GM19025 (cell line): ENCODE data around the gene BCR.

Experiments
- ATAC-seq: cut with Tn5 transposase; IDR thresholded peaks from one replicate; pipeline ENCODE4 v1.9.1; 2021; ENCODE audit warnings: mild to moderate bottlenecking, low read depth, moderate library complexity; ENCODE audit not compliant: unreplicated experiment

The BCR gene

DNA sequence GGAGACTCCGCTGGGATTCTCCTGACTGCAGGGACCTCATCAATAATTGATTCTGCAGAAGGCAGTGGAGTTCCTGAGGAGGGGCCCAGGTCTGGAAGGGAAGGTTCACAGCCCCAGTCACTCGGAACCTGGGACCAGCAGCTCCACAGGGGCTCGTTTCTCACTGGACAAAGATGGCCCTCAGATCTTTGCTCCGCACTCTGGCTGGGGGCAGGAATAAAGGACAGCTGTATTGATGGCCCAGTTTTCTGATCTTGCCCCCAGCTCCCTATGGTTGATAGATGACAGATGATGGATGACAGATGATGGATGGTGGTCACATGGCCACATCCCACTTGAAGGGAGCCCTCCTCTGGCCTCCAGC lies 11.3 kb upstream of the BCR start:
- ATAC-seq = no peak

DNA sequence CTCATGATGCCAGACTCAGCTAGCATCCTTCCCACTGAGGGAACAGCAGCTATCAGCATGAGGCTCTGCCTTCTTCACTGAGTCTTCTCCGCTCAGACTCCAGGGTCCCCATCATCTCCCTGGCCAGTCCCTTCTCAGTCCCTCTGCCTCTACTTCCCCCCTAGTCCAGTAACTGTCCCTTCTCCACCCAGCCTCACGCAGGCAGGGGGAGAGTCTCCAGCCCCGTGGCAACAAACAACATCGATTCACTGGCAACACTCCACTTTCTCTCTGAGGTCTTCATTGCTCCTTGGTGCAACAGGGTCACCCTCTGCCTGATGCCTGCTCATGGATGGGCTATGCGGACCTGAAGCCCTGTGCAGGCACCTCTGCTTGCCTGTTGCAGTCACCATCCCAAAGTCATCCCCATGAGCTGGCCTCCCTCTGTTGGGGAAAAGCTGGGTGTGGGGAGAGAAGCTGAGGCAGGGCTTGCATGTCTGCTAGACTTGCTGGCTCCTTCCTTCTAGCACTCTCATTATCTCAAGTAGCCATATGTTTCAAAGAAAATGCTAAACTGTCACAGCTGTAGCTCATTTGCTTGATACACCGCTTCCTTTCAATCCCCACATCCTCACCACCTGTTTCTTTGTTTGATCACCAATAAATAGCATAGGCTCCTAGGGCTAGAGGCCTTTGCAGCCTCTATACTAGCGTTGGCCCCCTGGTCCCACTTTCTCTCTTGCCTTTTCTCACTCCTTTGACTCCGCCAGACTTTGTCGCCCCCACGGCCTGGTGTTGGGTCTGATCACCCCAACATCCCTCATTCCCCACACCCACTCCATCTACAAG lies 4.3 kb upstream of the BCR start:
- no peak for ATAC-seq

DNA sequence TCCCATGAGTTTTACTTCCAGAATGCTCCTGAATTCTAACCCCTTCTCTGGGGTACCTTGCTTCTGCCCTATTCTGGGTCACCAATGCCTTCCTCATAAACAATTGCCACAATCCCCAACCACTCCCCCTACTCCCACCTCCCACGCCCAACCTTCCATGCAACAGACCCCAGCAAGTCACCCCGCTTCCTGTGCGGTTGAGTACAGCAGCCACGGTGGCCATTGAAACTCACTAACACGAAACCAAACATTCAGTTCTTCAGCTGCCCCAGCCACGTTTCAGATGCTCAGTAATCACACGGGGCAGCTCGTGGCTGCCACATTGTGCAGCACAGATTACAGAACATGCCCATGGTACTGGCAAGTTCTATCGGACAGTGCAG lies 3.7 kb upstream of the BCR start:
- ATAC-seq = no peak

DNA sequence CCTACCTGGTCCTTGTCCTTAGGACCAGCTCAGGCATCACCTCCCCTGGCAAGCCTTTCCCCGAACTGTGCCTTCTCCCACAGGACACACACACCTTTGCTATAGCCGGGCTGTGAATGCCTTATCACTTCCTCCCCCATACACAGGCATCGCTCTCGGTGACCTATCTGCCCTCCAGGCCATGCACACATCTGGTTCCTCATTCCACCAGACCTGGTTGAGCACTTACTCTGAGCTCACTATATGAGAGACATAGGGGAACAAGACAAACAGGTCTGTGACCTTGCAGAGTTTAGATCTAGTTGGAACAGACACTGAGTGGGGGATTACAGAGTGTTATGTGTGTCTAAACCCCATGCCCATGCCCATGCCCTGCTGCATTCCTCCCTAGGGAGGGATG lies 3.1 kb upstream of the BCR start:
- no peak for ATAC-seq

DNA sequence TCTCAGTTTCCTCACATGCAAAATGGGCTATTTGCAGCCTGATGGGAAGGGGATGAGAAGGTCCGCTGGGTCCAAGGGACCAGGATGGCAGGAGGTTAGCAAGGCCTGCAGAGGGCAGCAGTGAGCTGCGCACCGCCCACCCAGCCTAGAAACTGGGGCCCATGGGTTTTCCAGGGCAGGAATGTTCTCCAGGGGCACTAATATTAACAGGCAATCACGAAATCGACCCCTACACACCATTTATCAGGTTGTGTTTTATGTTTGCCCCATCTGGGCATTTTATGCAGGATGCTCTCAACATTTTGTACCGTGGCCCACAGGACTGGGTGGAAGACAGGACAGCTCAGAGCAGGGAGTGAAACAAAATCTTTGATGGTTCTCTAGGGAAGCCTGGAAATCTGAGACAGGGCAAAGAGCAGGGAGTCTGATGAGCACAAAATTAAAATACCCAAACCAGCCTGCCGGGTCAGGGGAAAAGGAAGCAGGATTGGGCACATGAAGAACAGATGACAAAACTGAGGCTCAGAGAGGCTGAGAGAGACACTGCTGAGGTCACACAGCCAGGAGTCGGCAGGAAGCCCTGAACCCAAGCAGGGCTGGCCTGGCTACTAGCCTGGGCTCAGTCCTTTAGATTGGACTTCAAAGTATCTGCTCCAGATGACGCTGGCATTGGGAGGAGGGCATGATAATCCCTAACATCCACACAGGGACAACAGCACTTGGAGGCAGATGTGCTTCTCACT lies 1.6 kb upstream of the BCR start:
- no peak for ATAC-seq

DNA sequence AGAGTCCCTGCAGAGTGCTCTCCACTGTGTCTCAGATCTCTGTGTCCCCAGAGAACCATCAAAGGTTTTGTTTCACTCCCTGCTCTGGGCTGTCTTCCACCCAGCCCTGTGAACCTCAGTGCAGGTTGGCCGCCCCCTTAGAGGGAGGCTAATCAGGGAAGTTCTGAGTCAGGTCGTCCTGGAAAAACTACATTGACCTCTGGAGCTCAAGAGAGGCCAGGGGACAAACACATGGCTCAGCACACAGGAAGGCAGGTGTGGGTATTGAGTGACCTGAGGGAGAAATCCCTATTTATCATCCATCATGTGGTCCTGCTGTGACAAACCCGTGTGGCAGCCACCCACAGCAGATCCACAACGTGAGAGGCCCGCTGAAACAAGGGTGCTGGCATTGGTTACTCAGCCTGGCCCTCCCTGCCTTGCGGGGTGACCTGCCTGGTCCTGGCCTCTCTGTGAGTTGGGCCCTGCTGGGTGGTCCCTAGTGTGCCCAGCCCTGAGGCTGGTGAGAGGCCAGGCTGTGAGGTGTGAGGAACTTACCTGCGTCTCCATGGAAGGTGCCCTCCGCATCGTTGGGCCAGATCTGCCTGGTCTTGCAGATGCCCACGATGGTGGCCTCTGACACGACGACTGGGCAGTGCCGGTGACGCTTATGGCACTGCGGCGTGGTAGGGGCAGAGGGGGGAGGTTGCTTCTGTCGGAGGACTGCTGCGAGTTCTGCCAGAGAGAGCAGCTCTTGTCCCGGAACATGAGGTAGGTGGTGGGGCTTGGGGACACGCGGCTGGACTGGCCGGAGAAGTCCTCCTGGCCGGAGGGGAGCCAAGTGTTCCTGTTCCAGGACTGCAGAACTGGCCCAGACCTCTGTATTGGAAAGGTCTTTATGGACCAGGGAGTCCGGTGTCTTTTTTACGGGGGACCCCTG lies 669 bp upstream of the BCR start:
- no peak for ATAC-seq

DNA sequence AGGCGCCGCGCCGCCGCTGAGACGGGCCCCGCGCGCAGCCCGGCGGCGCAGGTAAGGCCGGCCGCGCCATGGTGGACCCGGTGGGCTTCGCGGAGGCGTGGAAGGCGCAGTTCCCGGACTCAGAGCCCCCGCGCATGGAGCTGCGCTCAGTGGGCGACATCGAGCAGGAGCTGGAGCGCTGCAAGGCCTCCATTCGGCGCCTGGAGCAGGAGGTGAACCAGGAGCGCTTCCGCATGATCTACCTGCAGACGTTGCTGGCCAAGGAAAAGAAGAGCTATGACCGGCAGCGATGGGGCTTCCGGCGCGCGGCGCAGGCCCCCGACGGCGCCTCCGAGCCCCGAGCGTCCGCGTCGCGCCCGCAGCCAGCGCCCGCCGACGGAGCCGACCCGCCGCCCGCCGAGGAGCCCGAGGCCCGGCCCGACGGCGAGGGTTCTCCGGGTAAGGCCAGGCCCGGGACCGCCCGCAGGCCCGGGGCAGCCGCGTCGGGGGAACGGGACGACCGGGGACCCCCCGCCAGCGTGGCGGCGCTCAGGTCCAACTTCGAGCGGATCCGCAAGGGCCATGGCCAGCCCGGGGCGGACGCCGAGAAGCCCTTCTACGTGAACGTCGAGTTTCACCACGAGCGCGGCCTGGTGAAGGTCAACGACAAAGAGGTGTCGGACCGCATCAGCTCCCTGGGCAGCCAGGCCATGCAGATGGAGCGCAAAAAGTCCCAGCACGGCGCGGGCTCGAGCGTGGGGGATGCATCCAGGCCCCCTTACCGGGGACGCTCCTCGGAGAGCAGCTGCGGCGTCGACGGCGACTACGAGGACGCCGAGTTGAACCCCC lies 798 bp downstream of the BCR start:
- ATAC-seq = no peak

DNA sequence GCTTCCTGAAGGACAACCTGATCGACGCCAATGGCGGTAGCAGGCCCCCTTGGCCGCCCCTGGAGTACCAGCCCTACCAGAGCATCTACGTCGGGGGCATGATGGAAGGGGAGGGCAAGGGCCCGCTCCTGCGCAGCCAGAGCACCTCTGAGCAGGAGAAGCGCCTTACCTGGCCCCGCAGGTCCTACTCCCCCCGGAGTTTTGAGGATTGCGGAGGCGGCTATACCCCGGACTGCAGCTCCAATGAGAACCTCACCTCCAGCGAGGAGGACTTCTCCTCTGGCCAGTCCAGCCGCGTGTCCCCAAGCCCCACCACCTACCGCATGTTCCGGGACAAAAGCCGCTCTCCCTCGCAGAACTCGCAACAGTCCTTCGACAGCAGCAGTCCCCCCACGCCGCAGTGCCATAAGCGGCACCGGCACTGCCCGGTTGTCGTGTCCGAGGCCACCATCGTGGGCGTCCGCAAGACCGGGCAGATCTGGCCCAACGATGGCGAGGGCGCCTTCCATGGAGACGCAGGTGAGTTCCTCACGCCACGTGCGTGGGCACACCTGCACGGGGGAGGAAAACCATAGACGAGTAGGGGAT lies 1.5 kb downstream of the BCR start:
- ATAC-seq = no peak

DNA sequence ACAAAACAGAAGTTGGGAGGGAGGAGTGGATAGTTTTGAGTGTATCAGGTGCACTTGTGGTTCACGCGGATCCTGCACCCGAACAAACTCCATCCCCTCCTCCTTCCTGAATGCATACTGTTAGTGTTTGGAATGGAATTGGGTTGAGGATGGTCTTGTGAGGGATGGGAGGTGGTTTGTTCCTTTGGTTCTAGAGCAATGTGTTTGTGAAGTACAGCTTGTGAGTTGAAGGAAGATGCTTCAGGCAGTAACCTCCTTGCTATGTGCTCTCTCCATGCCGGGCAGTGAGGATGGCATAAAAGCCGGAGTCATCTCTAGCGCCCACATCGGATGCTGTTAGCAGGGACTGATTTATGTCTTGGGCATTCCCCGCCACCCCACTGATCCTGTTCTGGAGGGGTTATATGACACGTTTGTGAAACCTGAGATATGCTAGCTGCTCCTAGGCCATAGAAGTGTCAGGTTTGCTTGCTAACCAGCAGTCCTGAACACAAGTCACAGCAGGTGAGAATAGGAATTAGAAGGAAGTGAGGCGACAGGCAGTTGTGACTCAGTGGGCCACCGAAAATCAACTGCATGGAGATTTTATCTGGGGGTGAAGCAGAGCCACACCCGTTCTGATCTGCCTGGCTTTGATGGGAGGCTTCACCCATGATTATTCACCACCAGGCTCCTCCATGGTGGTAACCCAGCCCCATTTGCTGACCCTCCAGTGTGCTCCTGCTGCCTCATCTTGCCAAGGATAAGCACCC lies 2.2 kb downstream of the BCR start:
- no peak for ATAC-seq

DNA sequence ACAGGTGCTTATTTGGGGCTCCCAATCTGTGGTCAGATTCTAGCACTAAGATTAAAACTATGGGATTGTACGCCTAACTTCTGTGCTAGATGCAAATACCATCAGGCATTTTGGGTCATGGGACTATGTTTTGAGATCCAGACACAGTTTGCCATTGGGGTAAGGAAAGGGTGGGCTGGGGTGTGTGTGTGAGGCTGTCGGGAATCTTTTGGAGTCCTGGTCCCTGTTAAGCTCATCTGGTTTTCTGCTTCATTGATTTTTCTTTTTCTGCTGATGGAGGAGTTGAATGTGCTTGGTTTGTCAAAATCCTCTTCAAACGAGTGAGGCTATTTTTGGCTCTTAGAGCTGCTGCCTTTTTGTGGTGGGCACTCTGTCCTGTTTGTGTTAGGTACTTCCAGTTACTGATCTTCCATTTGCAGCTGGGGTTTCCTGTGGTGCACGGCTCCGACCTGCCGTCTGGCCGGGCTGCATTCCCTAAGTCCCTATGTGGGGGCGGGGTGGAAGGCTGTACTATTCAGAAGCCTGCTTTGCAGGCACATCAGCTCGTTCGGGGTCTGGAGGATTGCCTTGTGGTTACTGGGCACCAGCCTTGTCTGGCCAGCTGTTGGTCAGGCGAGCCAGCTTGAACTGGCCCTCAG lies 2.9 kb downstream of the BCR start:
- ATAC-seq = no peak

DNA sequence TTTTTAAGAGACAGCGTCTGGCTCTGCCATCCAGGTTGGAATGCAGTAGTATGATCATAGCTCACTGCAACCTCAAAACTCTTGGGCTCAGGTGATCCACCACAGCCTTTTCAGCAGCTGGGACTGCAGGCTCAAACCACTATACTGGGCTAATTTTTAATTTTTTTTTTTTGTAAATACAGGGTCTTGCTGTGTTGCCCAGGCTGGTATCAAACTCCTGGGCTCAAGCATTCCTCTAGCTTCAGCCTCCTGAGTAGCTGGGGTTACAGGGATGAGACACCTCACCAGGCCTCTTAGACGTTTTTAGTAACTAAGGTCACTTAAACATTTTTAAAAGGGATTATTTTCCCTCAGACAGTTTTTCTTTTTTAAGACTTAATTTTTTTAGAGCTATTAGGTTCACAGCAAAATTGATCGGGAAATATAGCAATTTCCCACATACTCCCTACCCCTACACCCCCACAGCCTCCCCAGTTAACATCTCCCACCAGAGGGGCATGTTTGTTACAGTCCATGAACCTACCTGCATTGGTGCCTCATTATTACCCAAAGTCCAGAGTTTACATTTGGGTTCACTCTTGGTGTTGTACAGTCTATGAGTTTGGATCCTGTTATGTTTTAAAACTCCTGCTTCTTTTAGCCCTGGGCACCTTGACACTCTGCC lies 3.9 kb downstream of the BCR start:
- no peak for ATAC-seq

DNA sequence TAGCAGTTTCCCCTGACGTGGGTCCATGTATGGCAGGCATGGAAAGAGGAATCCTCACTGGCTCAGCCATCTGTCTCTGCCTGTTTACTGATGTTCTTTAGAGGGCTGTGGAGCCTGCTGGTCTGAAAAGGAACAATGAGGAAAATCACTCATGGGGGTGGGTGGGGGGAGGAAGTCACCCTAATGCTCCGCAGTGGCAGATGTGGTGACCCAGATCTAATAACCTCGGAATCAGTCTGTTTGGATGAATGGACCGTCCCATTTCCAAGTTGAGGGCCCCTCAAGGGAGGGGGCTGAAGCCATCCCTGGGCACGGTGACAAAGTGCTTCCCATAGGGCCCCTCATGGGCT lies 4.4 kb downstream of the BCR start:
- ATAC-seq = no peak

DNA sequence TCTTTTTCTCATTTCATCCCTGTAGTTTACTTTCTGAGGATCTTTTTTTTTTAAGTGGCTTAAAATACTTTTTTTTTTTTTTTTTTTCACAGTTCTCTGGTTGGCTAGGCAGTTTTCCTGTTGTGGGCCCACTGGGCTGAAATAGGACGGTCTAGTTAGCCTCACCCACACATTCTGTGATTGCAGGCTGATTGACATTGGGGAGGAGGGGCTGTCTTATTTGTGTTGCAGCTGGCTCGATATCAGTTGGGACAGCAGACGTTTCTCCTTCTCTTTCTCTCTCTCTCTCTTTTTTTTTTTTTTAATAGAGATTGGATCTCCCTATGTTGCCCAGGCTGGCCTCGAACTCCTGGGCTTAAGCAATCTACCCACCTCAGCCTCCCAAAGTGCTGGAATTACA lies 6.9 kb downstream of the BCR start:
- no peak for ATAC-seq

DNA sequence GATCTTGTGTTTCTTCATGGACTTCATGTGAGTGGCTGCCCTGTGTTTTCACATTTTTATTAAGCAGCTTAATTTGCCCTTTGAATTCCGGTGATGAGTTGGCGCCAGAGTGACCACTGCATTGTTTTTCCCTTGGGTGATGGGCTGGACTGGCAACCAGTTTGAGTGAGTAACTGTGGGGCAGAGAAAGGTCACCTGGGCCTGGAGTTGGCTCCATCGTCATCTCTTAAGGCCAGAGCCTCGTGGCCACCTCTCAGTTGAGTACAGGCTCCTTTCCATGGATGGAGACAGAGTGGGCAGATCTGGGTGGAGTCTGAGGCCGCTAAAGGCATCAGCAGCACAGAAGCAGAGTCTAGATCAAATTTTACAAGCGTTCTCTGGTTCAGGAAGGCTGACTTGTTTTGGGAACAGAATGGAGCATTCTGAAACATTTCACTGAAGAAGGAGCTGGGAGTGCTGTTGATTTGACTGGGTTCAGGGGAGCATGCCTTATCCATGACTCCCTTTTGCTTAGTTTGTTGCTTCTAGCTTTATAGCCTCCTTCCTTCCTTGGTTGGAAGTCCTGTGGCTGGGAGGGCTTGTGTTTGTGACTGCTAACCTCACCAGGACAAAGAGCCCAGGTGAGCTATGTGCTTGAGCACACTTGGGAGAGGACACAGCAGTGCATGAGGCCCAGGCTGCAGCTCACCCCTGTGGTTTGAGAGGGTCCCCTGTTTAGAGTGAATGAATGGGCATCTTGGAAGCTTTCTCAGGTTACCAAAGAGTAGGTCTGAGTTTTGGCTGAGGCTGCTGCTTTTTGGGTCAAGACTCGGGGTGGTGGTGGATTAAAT lies 7.8 kb downstream of the BCR start:
- ATAC-seq = no peak

DNA sequence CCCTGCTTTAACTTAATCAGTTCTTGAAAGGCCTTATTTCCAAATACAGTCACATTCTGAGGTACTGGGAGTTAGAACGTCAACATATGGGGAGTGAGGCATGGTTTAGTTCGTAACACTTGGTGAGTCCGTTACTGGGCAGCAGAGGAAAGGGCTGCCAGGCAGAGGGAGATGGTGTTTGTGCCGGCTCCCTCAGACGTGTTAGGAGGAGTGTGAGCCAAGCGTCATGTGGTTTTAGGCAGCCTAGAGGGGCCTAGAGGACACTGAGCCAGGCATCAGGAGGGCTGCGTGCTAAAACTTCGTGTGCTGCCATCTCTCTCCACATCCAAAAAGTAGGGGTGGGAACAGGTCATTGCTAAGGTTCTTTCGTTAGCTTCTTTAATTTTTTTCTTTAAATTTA lies 10.2 kb downstream of the BCR start:
- no peak for ATAC-seq

DNA sequence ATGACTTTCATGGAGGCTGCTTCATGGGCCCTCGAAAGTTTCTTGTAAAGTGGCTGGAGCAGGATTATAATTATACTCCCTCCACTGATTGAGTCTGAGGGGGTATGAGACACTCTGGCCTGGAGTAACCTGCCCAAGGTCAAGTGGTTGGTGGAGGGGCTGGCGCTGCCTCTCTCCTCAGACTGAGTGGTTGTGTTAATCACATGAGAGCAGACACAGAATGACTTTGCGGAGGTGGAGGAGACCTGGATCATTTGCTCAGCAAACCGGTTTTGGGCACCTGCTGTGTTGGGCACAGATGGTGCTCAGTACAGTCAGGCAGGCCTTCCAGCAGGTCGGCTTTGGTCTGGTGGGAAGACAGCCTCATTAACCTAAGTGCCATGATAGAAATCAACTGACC lies 11.8 kb downstream of the BCR start:
- no peak for ATAC-seq

DNA sequence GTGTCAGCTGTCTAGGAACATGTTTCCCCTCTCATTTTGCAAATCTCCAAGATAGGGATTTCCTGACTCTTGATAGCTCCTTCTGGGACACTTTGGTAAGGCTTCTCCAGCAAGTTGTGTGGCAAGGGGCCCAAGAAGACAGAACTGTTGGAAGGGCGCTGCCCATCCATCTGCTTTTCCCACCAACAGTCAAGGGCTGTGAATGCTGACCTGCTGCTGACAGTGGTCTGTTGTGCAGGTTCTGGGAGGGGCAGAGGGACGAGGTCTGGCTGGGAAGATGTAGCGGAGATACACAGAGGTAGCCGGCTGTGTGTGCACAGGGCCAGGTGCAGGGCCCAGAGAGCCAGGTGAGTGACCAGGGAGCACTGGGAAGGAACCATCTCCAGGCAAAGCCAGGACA lies 12.2 kb downstream of the BCR start:
- ATAC-seq = no peak
